GM12865 (cell line): ENCODE measurements around the gene TCERG1L.
"Not testable (repeated sequence)": the region's sequence is repeated elsewhere in the genome, so short reads cannot be mapped to it uniquely, and the experiment has no call there.

Experiments
- DNase-seq: peaks from one replicate; pipeline ENCODE4 v3.0.0; 2010; ENCODE audit warnings: low read depth
- H3K4me3 ChIP-seq: 2 replicates; pipeline ENCODE4 v1.5.1; 2011; ENCODE audit warnings: mild to moderate bottlenecking, low read depth, low read length, control low read depth
- CTCF ChIP-seq: IDR thresholded peaks from 2 replicates; pipeline ENCODE4 v1.5.1; 2011; ENCODE audit warnings: low read length, control low read depth, low read depth, inconsistent platforms; ENCODE audit not compliant: insufficient read depth; ENCODE audit errors: missing control alignments

The TCERG1L gene

GRCh38 chr10:131080571-131080970, 230.9 kb downstream of the TCERG1L start:
- TF ChIP-seq CTCF: no peak
- no peak overlapping the region for H3K4me3 ChIP-seq
- no peak for DNase-seq

- no peak overlapping the region for H3K4me3 ChIP-seq
- no peak for DNase-seq
- TF ChIP-seq CTCF: no peak
These were observed 232.2 kb downstream of the TCERG1L start for GRCh38 chr10:131079314-131079713.

- not testable (repeated sequence) for H3K4me3 ChIP-seq, DNase-seq
These were observed 232.6 kb downstream of the TCERG1L start for GRCh38 chr10:131078882-131079280.

GRCh38 chr10:131078131-131078881, 233.2 kb downstream of the TCERG1L start:
- no peak overlapping the region for H3K4me3 ChIP-seq
- no peak for DNase-seq
- TF ChIP-seq CTCF: no peak

- DNase-seq: no peak
- TF ChIP-seq CTCF: no peak
These were observed 233.8 kb downstream of the TCERG1L start for GRCh38 chr10:131077724-131078123.

GRCh38 chr10:131077031-131077430, 234.5 kb downstream of the TCERG1L start:
- H3K4me3 ChIP-seq: no peak overlapping the region
- DNase-seq: no peak
- no peak for TF ChIP-seq CTCF

More at GRCh38 chr10:131077724-131078123, 233.8 kb downstream of the TCERG1L start:
- H3K4me3 ChIP-seq: no peak overlapping the region

GRCh38 chr10:131076356-131076755, 235.2 kb downstream of the TCERG1L start:
- DNase-seq: no peak
- H3K4me3 ChIP-seq: no peak overlapping the region
- TF ChIP-seq CTCF: no peak
